RWPE1 (cell line): Measurements from ENCODE around the gene ITLN2.

Experiments
- CTCF ChIA-PET: fragments of 350-600 bp; sonication (Branson Sonifier 250); formaldehyde crosslinking; extraction: SDS; loops from one replicate; lab custom pipeline; 2021; lab: Yijun Ruan, JAX
- POLR2A ChIA-PET: fragments of 400-600 bp; formaldehyde crosslinking; extraction: SDS; loops from one replicate; lab custom pipeline; 2020; ENCODE audit warnings: antibody characterized with exemption; ENCODE audit not compliant: low non-redundant PET; lab: Yijun Ruan, JAX
- DNase-seq: peaks from one replicate; pipeline ENCODE4 v3.0.0; 2012; ENCODE audit warnings: low spot score
- H3K27ac ChIP-seq: fragments of 450-650 bp; 2 replicates; pipeline ENCODE4 v1.5.1; 2017
- CTCF ChIP-seq: fragments of 450-650 bp; conservative IDR thresholded peaks from 2 replicates; pipeline ENCODE4 v1.5.1; 2017; ENCODE audit warnings: low read depth, mild to moderate bottlenecking

Gene ITLN2

GRCh38 chr1:160963521-160963920 lies 8.9 kb upstream of the ITLN2 start:
- no peak for TF ChIP-seq CTCF
- no peak for DNase-seq
- H3K27ac ChIP-seq: no peak overlapping the region
- POLR2A ChIA-PET: no interaction called here
- CTCF ChIA-PET: interaction anchor here (1.1 kb wide), 1 partner anchor 9 kb away, joined by 3 read pairs; the partner anchor contains the start of gene ITLN2

GRCh38 chr1:160961419-160961818 lies 6.8 kb upstream of the ITLN2 start:
- no peak for DNase-seq
- ChIA-PET POLR2A (no interaction called here), CTCF (no interaction called here)
- TF ChIP-seq CTCF: no peak
- no peak overlapping the region for H3K27ac ChIP-seq

GRCh38 chr1:160956966-160957365 lies 2.4 kb upstream of the ITLN2 start:
- DNase-seq: no peak
- H3K27ac ChIP-seq: no peak overlapping the region
- CTCF ChIA-PET: no interaction called here
- POLR2A ChIA-PET: no interaction called here
- no peak for TF ChIP-seq CTCF

- no peak for DNase-seq
- peak overlapping the region; percentile 90 for H3K27ac ChIP-seq
- POLR2A ChIA-PET: no interaction called here
- CTCF ChIA-PET: interaction anchor here (1.0 to 1.7 kb wide), 3 partner anchors 23 to 226 kb away, joined by 3 to 5 read pairs (median 4); no protein-coding TSS in a partner anchor
- no peak for TF ChIP-seq CTCF
Observed at GRCh38 chr1:160953030-160953429, 1.6 kb downstream of the ITLN2 start.

GRCh38 chr1:160952129-160952510 lies 2.5 kb downstream of the ITLN2 start:
- POLR2A ChIA-PET: no interaction called here
- H3K27ac ChIP-seq: peak overlapping the region; percentile 90
- DNase-seq: peak; percentile 50
- no peak for TF ChIP-seq CTCF
- CTCF ChIA-PET: interaction anchor here (0.6 to 1.7 kb wide), 8 partner anchors 11 to 790 kb away, joined by 3 to 5 read pairs (median 3); no protein-coding TSS in a partner anchor

- H3K27ac ChIP-seq: peak overlapping the region; percentile 90
- peak; percentile 49 for DNase-seq
- no peak; the same call in 1 of the 2 replicates for TF ChIP-seq CTCF
- ChIA-PET CTCF (interaction anchor here (0.6 to 1.7 kb wide), 9 partner anchors 11 to 790 kb away, joined by 3 to 5 read pairs (median 3); no protein-coding TSS in a partner anchor), POLR2A (no interaction called here)
Observed at GRCh38 chr1:160951443-160952128, 3.0 kb downstream of the ITLN2 start.
